K562 (cell line): ENCODE results near the gene STUB1. TPM values are rescaled to one million over a fixed set of nuclear protein-coding genes. Genes with fewer than 3 reads are reported as not detected.

ENCODE experiments used
- BCLAF1 ChIP-seq, 2 experiments: fragments of 450-650 bp in 1 of 2; IDR thresholded peaks; 2 replicates each; pipeline ENCODE4 v1.6.1; 2011 to 2017; ENCODE audit warnings: low read depth in 2 of 2, antibody characterized with exemption in 1 of 2, borderline replicate concordance in 1 of 2, low read length in 1 of 2, mild to moderate bottlenecking in 1 of 2, mixed read lengths in 1 of 2; ENCODE audit not compliant: control insufficient read depth in 1 of 2
- HDAC1 ChIP-seq, 2 experiments: fragments of 450-650 bp; IDR thresholded peaks; 2 replicates each; pipeline ENCODE4 v1.6.1; 2016 to 2017; ENCODE audit warnings: inconsistent platforms in 1 of 2, mild to moderate bottlenecking in 1 of 2, moderate library complexity in 1 of 2
- NR2C2 ChIP-seq, 2 experiments: fragments of 200-800 bp in 1 of 2; sonication (Bioruptor generic) in 1 of 2; sonication (generic) in 1 of 2; formaldehyde crosslinking in 1 of 2; IDR thresholded peaks; 2 replicates each; pipeline versions ENCODE4 v1.6.1 to v1.8.0; 2016 to 2022; ENCODE audit warnings: mild to moderate bottlenecking in 1 of 2, missing compliant biosample characterization in 1 of 2, missing genetic modification characterization in 1 of 2, missing genetic modification reagents in 1 of 2
- POLR2A ChIP-seq: fragments of 450-650 bp; conservative IDR thresholded peaks from 2 replicates; pipeline ENCODE4 v1.6.1; 2016
- POLR2AphosphoS2 ChIP-seq: IDR thresholded peaks from 2 replicates; pipeline ENCODE4 v1.6.1; 2012; ENCODE audit warnings: low read length, improper control_type of control experiment
- SMARCE1 ChIP-seq: fragments of 450-650 bp; IDR thresholded peaks from 2 replicates; pipeline ENCODE4 v1.7.1; 2016; ENCODE audit warnings: mild to moderate bottlenecking
- TCF3 ChIP-seq: sonication (generic); formaldehyde crosslinking; IDR thresholded peaks from 2 replicates; pipeline ENCODE4 v1.4.0; 2020; ENCODE audit warnings: mild to moderate bottlenecking, missing genetic modification reagents
- ZNF740 ChIP-seq, 3 experiments: fragments of 200-800 bp in 1 of 3; sonication (Bioruptor generic) in 1 of 3; sonication (generic) in 1 of 3; formaldehyde crosslinking in 1 of 3; IDR thresholded peaks; 2 replicates each; pipeline versions ENCODE4 v1.6.1 to v1.8.0; 2016 to 2022; ENCODE audit warnings: mild to moderate bottlenecking in 2 of 3, missing compliant biosample characterization in 2 of 3, missing genetic modification characterization in 2 of 3, missing genetic modification reagents in 1 of 3
- polyA plus RNA-seq, 8 experiments: library from polyadenylated mRNA; depleted of rRNA in 4 of 8; stranded (reverse) in 5 of 8; unstranded in 3 of 8; fragments of >200 nt; fragmentation: Nextera tagmentation in 2 of 8; fragmentation: Illumina TruSeq in 1 of 8; extraction: Ambion mirVana in 2 of 8; extraction: Trizol in 1 of 8; gene quantifications; 2 replicates each; pipeline versions ENCODE4 v1.2.1 to v1.2.3, GENCODE V29; 2011 to 2014; ENCODE audit warnings: inconsistent platforms in 1 of 8, missing spikeins in 1 of 8
- total RNA-seq, 7 experiments: library from RNA; depleted of rRNA in 6 of 7; stranded (reverse); fragments of >200 nt in 6 of 7; fragmentation: Illumina TruSeq in 2 of 7; extraction: Trizol in 2 of 7; gene quantifications; 2 replicates each; pipeline versions ENCODE4 v1.2.1 to v1.2.3, GENCODE V29; 2011 to 2021; ENCODE audit warnings: low replicate concordance in 1 of 7

Gene STUB1
- total and polyA plus RNA-seq, 9 of the 15 experiments (the other 6 are each of a cell fraction or from before 2014, with no cell fraction given) = 10.6 to 251 (median 152) TPM

DNA sequence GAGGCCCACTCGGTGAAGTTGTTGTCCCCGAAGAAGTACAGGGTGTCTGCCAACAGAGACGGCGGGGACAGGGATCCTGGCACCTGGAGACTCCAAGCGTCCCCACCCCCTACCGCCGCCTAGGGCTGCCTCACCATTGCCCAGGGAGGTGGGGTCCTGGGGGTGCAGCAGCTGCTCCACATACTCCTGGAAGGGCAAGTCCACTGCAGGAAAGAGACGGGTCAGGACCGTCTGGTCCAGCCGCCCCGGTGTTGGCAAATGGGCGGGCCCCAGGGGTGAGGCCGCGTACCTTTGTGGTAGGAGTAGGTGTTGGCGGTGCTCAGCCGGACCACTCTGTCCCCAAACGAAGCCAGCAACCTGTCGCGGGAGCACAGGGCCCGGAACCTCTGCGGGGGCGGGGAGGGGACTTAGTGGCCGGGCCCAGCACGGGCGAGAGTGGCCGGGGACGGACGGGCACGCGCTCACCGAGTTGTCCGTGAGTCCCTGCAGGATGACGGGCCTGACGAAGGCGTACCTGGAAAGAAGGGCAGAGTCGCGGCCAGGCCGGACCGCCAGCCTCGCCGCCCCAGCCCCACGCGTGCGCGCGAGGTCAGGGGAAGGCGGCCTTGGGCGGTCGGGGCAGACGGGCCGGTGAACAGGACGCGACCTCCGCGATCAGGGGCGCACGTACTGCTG, 3.3 kb downstream of the STUB1 start (continued):
- no peak for TF ChIP-seq BCLAF1 (IDR thresholded peaks at IDR 0.05; ENCODE audit: borderline replicate concordance in 1 of 2, control insufficient read depth in 1 of 2, low read depth in 2 of 2, low read length in 1 of 2)
- peak; percentile 67 for TF ChIP-seq POLR2A
- no peak for TF ChIP-seq TCF3
- TF ChIP-seq SMARCE1 = no peak
- TF ChIP-seq HDAC1 (IDR thresholded peaks at IDR 0.05) = peak in 1 of 2 experiments; percentile 31; a peak in 1 of 4 replicates
- TF ChIP-seq ZNF740 (CRISPR knock-in tag; IDR thresholded peaks at IDR 0.05) = no peak
- no peak for TF ChIP-seq ZNF740 (tag; IDR thresholded peaks at IDR 0.05)
- TF ChIP-seq NR2C2 (CRISPR knock-in tag; IDR thresholded peaks at IDR 0.05) = no peak
- TF ChIP-seq NR2C2 (tag; IDR thresholded peaks at IDR 0.05) = no peak
- peak; percentile 50; the same call in 1 of the 2 replicates for TF ChIP-seq POLR2AphosphoS2
